Left renal pelvis (tissue), 4 donors: Measurements from ENCODE around the gene MYH1. TPM values are rescaled to one million over a fixed set of nuclear protein-coding genes. Genes with fewer than 3 reads are reported as not detected.
"Not testable (repeated sequence)": the region's sequence is repeated elsewhere in the genome, so short reads cannot be mapped to it uniquely, and the experiment has no call there.

Experiments used
- DNase-seq, 4 donors: peaks; one replicate each; pipeline ENCODE4 v3.0.0-alpha.2; 2013; ENCODE audit warnings: low read depth in 4 of 4, low spot score in 3 of 4
- polyA plus RNA-seq, 4 donors: library from polyadenylated mRNA; unstranded; fragments of 120-200 nt; gene quantifications; one replicate each; pipeline ENCODE4 v1.2.1, GENCODE V29; 2013; ENCODE audit not compliant: insufficient read length in 4 of 4

Gene MYH1
- under 1 TPM in 2 of 4 donors, not detected in 2; 0.04 TPM for polyA plus RNA-seq

- no peak for DNase-seq
These were observed at the start of gene MYH1 for GRCh38 chr17:10518271-10519037. TSS of gene MYH1 (minus strand) at chr17:10518542. CDS start at chr17:10516642, 1,900 bp downstream.

- no peak for DNase-seq
These were observed 45.8 kb upstream of the MYH1 start for GRCh38 chr17:10563991-10564660.

- no peak for DNase-seq
These were observed 39.7 kb upstream of the MYH1 start for GRCh38 chr17:10558049-10558448.

DNA sequence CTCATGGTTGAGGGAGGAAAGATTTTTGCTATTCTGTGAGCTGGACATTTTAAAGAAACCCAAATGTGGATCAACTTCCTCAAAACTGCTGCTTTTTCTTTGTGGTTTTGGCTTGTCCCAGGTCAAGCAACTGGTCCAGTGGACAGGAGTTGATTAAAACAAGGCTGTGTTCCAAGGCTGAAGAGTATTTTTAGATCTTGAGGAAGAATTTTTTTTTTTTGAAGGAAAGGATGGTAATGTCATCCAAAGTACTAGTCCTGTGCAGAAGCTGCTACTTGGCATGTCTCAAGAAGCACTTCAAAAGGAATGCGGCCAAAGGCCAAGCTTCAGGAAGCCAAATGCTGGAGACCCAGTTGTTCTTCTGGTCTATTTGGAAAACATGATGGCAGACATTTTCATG lies 39.1 kb upstream of the MYH1 start:
- no peak for DNase-seq

- no peak for DNase-seq
These were observed 38.1 kb upstream of the MYH1 start for GRCh38 chr17:10556301-10557005.

GRCh38 chr17:10550014-10550413 lies 31.7 kb upstream of the MYH1 start:
- DNase-seq = no peak

- DNase-seq = no peak
These were observed 30.9 kb upstream of the MYH1 start, which contains the start of gene MYH2 for GRCh38 chr17:10549096-10549842. TSS of gene MYH2 (minus strand) at chr17:10549658. CDS start at chr17:10547920, 1,738 bp downstream.

DNA sequence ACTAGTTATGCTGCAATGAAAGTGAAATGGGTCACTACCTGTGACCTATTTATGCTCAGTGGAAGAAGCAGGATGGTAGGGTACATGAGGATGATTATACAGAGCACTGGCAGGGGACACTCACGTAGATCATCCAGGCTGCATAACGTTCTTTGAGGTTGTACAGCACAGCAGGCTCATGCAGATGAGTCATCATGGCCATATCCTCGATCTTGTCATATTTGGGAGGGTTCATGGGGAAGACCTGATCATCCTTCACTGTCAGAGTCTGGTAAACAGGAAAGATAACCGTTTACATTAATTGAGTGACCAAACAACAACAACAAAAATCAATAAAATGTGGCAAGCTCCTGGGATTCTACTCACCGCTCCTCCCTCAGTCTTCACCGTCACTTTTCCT lies 29.0 kb upstream of the MYH1 start:
- no peak for DNase-seq

DNA sequence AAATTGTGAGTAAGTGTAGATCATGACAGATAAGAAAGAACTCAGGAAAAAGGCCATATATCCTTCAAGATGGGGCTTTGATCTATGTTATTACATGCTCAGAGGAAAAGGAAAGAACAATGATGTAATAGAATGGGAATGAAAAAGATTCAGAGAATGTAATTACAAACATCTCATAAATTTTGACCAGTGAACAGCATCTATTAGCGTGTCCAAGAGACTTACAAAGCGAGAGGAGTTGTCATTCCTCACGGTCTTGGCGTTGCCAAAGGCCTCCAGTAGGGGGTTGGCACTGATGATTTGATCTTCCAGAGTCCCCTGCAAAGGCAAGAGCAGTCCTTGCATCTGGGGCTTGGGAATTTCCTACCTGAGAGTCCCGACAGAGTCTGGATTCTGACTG lies 25.1 kb upstream of the MYH1 start:
- DNase-seq = not testable (repeated sequence)

GRCh38 chr17:10541179-10541578 lies 22.8 kb upstream of the MYH1 start:
- DNase-seq = not testable (repeated sequence)

- DNase-seq = no peak
These were observed 13.7 kb upstream of the MYH1 start for GRCh38 chr17:10532026-10532425.

- no peak for DNase-seq
These were observed 9.1 kb upstream of the MYH1 start for GRCh38 chr17:10527419-10527818.

DNA sequence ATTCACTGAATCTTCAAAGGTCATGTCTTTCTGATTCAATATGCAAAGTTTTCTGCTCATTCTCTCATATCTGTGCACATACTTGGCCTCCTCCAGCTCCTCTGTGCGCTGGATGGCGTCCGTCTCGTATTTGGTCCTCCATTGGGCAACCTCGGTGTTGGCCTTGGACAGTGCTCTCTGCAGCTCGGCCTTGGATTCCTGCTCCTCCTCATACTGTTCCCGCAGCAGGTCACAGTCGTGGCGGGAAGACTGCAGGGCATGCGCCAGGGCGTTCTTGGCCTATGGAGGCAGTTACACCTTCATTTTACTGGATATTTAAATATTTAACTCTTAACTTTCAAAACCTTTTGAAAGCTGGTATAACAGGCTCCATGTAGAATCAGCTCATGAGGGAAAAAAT lies 8.2 kb upstream of the MYH1 start:
- no peak for DNase-seq

- DNase-seq = no peak
These were observed 4.7 kb upstream of the MYH1 start for GRCh38 chr17:10523064-10523463.

- DNase-seq = no peak
These were observed 3.6 kb upstream of the MYH1 start for GRCh38 chr17:10521949-10522348.

DNA sequence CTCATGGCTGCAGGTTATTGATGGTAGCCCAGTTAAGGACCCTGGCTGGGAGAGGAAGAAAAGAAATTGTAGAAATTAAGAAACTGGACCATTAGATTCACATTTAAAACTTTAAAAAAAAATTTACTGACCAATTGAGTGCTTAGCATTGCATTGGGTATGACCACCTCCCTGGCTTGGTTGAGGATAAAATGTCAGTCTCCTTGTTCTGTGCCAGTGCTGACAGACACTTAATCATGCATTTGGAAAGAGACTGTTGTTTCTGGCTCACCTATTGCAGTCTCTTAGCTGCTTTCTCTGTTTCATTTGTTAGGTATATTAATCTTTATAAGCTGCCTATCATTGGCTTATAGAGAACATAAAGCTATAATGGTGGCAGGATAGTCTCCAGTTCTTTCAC lies 1.7 kb downstream of the MYH1 start:
- no peak for DNase-seq

DNA sequence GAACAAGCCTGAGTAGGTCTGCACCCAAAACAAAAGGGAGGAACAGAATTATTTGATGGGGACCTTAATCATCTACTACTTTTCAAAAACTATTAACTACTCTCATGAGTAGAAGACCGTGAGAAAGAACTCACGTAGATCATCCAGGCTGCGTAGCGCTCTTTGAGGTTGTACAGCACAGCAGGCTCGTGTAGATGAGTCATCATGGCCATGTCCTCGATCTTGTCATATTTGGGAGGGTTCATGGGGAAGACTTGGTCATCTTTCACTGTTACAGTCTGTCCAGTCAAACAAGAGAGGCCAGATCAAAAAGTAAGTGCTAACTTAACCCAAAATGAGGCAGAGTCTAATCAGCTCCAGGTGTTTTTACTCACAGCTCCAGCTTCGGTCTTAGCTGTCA lies 2.3 kb downstream of the MYH1 start:
- no peak for DNase-seq

- no peak for DNase-seq
These were observed 4.9 kb downstream of the MYH1 start for GRCh38 chr17:10513299-10514067.

DNA sequence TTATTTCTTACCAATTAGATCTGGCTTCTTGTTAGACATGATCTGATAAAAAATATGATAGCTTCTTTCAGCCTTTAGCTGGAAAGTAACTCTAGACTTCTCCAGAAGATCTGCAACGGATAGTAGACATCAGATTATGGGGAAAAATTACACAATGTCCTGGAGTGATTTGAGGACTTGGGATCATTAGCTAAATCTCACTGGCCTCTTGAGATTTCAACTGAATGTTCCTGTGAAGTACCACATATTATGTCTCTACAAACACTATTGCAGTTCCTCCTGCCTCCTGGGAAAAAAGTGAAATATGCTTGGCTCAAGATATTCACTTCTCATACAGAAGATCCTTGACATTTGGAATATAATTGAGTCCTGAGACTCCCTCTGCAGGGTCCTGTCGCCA lies 5.5 kb downstream of the MYH1 start:
- DNase-seq = no peak

GRCh38 chr17:10499950-10500349 lies 18.4 kb downstream of the MYH1 start:
- DNase-seq = no peak
